ENCODE results near the gene C10orf143. TPM values are rescaled to one million over a fixed set of nuclear protein-coding genes. Genes with fewer than 3 reads are reported as not detected.

The C10orf143 gene
- total RNA-seq (2021) (1.4 to 1.9 TPM (median 1.6 TPM) in 3 replicates), Bru-seq, nascent RNA (percentile 54 among the genes with signal in this experiment)
- long read RNA-seq, experiment 1, partial matches to known transcripts: 0 of 5 reads
- long read RNA-seq, experiment 1, other reads (novel, unspliced or antisense): 5 of 5 reads
- long read RNA-seq, experiment 2: 0 reads
- long read RNA-seq, experiment 3, partial matches to known transcripts: 0 of 2 reads
- long read RNA-seq, experiment 3, other reads (novel, unspliced or antisense): 0 of 2 reads

DNA sequence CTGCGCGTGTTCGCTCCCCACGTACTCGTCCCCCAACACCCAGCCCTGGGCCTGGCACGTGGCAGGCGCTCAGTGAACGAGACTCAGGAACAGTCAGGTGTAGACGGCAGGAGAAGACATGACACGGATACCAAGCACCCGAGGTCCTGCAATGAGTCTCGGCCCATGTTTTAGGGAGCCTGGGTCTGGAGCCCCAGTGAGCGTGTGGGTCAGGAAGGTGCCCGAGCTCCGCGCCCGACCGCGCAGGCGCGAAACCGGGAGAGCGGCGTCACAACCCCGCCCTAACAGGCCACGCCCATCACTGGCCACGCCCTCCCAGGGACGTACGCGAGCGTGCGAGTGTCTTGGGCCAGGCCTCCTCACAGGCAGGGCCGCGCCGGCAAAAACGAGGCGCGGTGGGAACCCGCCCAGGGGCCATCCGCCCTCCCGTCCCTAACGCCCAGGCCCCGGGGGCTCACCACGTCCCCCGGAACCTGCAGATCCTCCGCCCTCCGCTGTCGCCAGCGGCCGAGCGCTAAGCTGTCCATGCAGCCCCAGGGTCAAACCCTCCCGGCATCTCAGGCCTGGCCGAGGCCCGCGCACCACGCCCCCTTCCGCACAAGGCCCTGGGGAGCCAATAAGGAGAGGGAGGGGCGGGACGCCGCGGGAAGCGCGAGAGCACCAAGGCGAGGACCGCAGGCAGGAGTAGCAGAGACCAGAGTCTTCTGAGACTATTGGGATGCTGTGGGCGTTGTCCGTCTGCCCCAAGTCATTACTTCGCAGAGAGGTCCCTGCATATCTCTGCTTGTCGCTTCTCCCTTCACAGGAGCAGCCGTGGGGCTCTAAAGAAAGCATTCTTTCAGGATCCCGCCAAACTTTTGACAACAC lies at the start of gene C10orf143:
Gene C10orf143 (minus strand): TSS at position 585 of the 867 bp plus-strand sequence. CDS start 58 bp downstream, at position 527.
- DNase-seq (ENCODE audit: low spot score) (peak; percentile 97), ATAC-seq (peak; percentile 77)
- Mint-ChIP-seq H3K9me3 (peaks cover 14% of the 10 kb centered on the region), H3K4me1 (peaks cover 29% of the 10 kb centered on the region), H3K27me3 (ENCODE audit: low read depth) (peaks cover 7% of the 10 kb centered on the region; the same call in 1 of the 2 replicates), H3K27ac (peak within 1 kb of the TSS; percentile 98), H3K36me3 (peaks cover 17% of the 10 kb centered on the region), H3K4me3 (peak within 1 kb of the TSS; percentile 94)
- CTCF ChIA-PET: interaction anchor here (0.7 to 3.2 kb wide), 38 partner anchors 9 to 1781 kb away, joined by 3 to 64 read pairs (median 4); partner anchors contain the start of genes EBF3 and GLRX3
- POLR2A ChIA-PET: interaction anchor here (1.0 to 2.9 kb wide), 9 partner anchors 11 to 1570 kb away, joined by 3 to 48 read pairs (median 4); partner anchors contain the start of gene GLRX3
- TF ChIP-seq FOXK1 (CRISPR knock-in tag; IDR thresholded peaks at IDR 0.05) (peak; percentile 22; the same call in 1 of the 2 replicates), TEAD1 (CRISPR knock-in tag; IDR thresholded peaks at IDR 0.05) (no peak), ZNF416 (CRISPR knock-in tag; IDR thresholded peaks at IDR 0.05) (no peak), CREB1 (CRISPR knock-in tag; IDR thresholded peaks at IDR 0.05) (0 out of 2 replicates have a peak, but pooled peaks have one; percentile 14), JUN (CRISPR knock-in tag; IDR thresholded peaks at IDR 0.05) (peak; percentile 58; the same call in 1 of the 2 replicates), ZBTB21 (CRISPR knock-in tag; IDR thresholded peaks at IDR 0.05; ENCODE audit: borderline replicate concordance) (no peak), ETV6 (CRISPR knock-in tag; IDR thresholded peaks at IDR 0.05) (peak; percentile 59), ZNF396 (CRISPR knock-in tag; IDR thresholded peaks at IDR 0.05; ENCODE audit: borderline replicate concordance) (no peak)
- TF ChIP-seq, protein P1, sequence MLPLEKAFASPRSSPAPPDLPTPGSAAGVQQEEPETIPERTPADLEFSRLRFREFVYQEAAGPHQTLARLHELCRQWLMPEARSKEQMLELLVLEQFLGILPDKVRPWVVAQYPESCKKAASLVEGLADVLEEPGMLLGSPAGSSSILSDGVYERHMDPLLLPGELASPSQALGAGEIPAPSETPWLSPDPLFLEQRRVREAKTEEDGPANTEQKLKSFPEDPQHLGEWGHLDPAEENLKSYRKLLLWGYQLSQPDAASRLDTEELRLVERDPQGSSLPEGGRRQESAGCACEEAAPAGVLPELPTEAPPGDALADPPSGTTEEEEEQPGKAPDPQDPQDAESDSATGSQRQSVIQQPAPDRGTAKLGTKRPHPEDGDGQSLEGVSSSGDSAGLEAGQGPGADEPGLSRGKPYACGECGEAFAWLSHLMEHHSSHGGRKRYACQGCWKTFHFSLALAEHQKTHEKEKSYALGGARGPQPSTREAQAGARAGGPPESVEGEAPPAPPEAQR (CRISPR knock-in tag; IDR thresholded peaks at IDR 0.05): no peak
- TF ChIP-seq, protein P2, sequence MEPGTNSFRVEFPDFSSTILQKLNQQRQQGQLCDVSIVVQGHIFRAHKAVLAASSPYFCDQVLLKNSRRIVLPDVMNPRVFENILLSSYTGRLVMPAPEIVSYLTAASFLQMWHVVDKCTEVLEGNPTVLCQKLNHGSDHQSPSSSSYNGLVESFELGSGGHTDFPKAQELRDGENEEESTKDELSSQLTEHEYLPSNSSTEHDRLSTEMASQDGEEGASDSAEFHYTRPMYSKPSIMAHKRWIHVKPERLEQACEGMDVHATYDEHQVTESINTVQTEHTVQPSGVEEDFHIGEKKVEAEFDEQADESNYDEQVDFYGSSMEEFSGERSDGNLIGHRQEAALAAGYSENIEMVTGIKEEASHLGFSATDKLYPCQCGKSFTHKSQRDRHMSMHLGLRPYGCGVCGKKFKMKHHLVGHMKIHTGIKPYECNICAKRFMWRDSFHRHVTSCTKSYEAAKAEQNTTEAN (CRISPR knock-in tag; IDR thresholded peaks at IDR 0.05): 0 out of 2 replicates have a peak, but pooled peaks have one; percentile 64
- TF ChIP-seq, protein P3, sequence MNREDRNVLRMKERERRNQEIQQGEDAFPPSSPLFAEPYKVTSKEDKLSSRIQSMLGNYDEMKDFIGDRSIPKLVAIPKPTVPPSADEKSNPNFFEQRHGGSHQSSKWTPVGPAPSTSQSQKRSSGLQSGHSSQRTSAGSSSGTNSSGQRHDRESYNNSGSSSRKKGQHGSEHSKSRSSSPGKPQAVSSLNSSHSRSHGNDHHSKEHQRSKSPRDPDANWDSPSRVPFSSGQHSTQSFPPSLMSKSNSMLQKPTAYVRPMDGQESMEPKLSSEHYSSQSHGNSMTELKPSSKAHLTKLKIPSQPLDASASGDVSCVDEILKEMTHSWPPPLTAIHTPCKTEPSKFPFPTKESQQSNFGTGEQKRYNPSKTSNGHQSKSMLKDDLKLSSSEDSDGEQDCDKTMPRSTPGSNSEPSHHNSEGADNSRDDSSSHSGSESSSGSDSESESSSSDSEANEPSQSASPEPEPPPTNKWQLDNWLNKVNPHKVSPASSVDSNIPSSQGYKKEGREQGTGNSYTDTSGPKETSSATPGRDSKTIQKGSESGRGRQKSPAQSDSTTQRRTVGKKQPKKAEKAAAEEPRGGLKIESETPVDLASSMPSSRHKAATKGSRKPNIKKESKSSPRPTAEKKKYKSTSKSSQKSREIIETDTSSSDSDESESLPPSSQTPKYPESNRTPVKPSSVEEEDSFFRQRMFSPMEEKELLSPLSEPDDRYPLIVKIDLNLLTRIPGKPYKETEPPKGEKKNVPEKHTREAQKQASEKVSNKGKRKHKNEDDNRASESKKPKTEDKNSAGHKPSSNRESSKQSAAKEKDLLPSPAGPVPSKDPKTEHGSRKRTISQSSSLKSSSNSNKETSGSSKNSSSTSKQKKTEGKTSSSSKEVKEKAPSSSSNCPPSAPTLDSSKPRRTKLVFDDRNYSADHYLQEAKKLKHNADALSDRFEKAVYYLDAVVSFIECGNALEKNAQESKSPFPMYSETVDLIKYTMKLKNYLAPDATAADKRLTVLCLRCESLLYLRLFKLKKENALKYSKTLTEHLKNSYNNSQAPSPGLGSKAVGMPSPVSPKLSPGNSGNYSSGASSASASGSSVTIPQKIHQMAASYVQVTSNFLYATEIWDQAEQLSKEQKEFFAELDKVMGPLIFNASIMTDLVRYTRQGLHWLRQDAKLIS (CRISPR knock-in tag; IDR thresholded peaks at IDR 0.05; ENCODE audit: borderline replicate concordance): 0 out of 2 replicates have a peak, but pooled peaks have one; percentile 65
- TF ChIP-seq, protein P4, sequence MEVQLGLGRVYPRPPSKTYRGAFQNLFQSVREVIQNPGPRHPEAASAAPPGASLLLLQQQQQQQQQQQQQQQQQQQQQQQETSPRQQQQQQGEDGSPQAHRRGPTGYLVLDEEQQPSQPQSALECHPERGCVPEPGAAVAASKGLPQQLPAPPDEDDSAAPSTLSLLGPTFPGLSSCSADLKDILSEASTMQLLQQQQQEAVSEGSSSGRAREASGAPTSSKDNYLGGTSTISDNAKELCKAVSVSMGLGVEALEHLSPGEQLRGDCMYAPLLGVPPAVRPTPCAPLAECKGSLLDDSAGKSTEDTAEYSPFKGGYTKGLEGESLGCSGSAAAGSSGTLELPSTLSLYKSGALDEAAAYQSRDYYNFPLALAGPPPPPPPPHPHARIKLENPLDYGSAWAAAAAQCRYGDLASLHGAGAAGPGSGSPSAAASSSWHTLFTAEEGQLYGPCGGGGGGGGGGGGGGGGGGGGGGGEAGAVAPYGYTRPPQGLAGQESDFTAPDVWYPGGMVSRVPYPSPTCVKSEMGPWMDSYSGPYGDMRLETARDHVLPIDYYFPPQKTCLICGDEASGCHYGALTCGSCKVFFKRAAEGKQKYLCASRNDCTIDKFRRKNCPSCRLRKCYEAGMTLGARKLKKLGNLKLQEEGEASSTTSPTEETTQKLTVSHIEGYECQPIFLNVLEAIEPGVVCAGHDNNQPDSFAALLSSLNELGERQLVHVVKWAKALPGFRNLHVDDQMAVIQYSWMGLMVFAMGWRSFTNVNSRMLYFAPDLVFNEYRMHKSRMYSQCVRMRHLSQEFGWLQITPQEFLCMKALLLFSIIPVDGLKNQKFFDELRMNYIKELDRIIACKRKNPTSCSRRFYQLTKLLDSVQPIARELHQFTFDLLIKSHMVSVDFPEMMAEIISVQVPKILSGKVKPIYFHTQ (CRISPR knock-in tag; IDR thresholded peaks at IDR 0.05): no peak
- TF ChIP-seq, protein P5, sequence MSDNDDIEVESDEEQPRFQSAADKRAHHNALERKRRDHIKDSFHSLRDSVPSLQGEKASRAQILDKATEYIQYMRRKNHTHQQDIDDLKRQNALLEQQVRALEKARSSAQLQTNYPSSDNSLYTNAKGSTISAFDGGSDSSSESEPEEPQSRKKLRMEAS (CRISPR knock-in tag; IDR thresholded peaks at IDR 0.05): peak; percentile 93
- TF ChIP-seq, protein P6, sequence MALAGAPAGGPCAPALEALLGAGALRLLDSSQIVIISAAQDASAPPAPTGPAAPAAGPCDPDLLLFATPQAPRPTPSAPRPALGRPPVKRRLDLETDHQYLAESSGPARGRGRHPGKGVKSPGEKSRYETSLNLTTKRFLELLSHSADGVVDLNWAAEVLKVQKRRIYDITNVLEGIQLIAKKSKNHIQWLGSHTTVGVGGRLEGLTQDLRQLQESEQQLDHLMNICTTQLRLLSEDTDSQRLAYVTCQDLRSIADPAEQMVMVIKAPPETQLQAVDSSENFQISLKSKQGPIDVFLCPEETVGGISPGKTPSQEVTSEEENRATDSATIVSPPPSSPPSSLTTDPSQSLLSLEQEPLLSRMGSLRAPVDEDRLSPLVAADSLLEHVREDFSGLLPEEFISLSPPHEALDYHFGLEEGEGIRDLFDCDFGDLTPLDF (CRISPR knock-in tag; IDR thresholded peaks at IDR 0.05): peak; percentile 58; the same call in 1 of the 2 replicates
- TF ChIP-seq, protein P7, sequence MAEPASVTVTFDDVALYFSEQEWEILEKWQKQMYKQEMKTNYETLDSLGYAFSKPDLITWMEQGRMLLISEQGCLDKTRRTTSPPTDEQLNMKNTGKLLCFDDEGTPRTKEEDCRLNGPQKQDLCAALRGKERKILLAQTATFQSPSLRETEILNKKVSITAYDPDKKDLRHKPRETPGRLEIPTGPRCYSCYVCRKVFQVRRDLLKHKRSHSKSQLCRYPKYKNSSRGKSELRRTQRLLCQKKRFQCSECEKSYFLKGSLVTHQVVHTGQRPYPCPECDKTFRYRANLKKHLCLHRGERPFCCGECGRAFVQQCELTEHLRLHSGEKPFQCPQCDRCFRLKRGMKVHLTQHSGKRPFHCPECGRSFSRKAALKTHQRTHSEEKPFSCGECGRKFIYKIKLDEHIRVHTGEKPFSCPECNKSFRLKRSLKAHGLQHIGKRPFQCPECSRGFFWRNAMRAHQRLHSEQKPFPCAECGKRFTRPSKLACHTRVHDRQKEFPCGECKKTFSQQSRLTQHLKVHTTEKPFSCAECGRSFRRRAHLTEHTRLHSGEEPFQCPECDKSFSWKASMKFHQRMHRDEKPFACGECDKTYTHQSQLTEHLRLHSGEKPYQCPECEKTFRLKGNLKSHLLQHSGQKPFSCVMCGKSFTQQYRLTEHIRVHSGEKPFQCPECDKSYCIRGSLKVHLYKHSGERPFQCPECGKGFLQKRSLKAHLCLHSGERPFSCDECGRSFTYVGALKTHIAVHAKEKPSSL (CRISPR knock-in tag; conservative IDR thresholded peaks at IDR 0.05): no peak
- TF ChIP-seq, protein P8, sequence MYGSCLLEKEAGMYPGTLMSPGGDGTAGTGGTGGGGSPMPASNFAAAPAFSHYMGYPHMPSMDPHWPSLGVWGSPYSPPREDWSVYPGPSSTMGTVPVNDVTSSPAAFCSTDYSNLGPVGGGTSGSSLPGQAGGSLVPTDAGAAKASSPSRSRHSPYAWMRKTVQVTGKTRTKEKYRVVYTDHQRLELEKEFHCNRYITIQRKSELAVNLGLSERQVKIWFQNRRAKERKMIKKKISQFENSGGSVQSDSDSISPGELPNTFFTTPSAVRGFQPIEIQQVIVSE (CRISPR knock-in tag; IDR thresholded peaks at IDR 0.05; ENCODE audit: borderline replicate concordance): no peak

Data from WTC11 (cell line).